Activated T-cell treated with anti-CD3 and anti-CD28 coated beads for 24 hours (primary cell): ENCODE data around the gene CTXN1.
"Not testable (repeated sequence)": the region's sequence is repeated elsewhere in the genome, so short reads cannot be mapped to it uniquely, and the experiment has no call there.

Experiments used
- DNase-seq: peaks from one replicate; pipeline ENCODE4 v3.0.0-alpha.2; 2020; ENCODE audit warnings: low read depth

Gene CTXN1

GRCh38 chr19:7925171-7925851 lies 624 bp downstream of the CTXN1 start:
- DNase-seq, result peak; percentile 64

GRCh38 chr19:7924651-7925170 lies 1.2 kb downstream of the CTXN1 start:
- DNase-seq, result no peak

- DNase-seq, result no peak
These were observed 1.7 kb downstream of the CTXN1 start for GRCh38 chr19:7924241-7924640.

DNA sequence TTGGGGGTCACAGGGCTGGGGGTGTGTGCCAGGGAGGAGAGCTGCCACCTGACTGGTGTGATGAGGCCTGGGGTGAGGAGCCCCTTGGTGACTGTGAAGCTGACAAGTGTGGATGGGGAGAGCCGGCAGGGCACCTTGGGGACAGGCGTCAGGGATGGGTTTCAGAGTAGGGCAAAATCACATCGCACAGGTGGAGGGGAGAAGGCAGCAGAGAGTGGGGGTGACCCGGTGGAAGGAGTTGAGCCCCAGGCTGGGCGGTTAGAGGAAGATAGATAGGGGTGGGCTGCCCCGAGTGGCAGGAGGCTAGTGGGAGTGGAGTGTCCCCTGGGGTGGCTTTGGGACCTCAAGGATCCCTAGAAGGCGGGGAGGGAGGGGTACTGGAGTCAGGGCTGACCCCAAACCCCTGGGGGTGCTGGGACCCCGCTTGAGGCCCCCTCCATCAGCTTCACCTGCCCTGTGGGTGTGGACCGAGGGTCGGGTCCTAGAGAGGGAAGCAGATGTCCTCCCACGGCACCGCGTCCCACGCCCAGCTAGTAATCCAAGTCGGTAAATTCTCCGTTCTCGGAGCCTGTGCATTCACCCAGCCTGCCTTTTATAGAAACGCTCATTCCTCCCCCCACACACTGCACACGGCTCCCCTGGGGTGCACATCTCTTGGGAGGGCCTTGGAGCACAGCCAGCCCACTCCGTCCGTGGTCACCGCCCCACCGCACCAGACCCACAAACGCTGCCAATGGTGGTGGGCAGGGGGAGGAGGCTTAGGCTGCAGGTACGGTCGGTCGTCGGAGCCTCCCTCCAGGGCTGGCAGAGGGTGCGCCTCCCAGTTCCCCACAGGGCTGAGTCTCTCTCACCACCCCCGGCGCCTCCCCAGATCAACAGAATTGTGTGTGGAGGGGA lies 2.4 kb downstream of the CTXN1 start:
- no peak for DNase-seq

DNA sequence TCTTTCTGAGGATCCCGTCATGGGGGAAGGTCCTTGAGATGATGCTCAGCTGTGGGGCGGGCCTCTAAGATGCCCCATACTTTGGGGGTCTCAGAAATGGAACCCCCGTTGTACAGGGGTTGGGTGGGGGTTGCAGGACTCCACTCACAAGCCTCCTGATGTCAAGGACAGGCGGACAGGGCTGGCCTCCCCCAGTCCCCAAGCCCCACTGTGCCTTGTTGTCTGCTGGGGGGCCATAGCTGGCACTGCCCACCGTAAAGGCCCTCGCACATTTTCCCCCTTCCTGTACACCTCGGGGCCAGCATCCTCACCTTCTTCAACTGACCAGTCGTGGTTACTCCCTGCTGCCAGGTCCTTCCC lies 3.1 kb downstream of the CTXN1 start:
- no peak for DNase-seq

- DNase-seq, result no peak
These were observed 3.7 kb downstream of the CTXN1 start for GRCh38 chr19:7921967-7922835.

- DNase-seq, result no peak
These were observed 4.5 kb downstream of the CTXN1 start for GRCh38 chr19:7921302-7921966.

DNA sequence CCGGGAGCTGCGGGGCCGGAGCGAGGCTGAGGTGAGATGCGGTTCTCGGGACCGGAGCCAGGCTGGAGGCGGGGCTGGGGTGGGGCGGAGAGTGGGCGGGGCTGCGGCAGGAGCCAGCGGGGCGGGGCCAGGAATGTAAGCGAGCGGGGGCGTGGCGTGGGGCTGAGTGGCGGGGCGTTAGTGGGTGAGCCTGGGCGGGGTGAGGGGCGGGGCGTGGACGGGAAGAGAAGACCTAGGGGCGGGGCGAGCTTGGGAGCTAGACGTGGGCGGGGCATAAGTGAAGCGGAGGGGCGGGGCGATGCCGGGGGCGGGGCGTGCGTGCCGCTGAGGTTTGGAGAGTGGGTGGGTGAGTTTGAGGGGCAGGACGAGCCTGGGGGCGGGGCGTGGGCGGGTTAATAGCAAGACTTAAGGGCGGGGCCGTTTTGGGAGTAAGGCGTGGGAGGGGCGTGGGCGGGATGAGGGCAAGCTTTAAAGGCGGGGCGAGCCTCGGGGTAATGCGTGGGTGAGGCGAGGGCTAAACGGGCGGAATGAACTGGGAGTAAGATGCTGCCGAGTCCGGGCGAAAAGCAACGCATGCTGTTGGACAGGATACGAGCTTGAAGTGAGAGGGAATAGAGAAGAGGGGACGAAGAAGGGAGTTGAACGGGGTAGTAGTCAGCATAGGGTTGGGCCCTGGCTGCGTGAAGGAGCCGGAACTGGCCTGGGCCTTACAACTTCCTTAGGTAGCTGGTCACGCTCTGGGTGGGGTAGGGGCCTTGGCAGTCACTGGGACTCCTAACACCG lies 5.2 kb downstream of the CTXN1 start:
- peak; percentile 97 for DNase-seq

DNA sequence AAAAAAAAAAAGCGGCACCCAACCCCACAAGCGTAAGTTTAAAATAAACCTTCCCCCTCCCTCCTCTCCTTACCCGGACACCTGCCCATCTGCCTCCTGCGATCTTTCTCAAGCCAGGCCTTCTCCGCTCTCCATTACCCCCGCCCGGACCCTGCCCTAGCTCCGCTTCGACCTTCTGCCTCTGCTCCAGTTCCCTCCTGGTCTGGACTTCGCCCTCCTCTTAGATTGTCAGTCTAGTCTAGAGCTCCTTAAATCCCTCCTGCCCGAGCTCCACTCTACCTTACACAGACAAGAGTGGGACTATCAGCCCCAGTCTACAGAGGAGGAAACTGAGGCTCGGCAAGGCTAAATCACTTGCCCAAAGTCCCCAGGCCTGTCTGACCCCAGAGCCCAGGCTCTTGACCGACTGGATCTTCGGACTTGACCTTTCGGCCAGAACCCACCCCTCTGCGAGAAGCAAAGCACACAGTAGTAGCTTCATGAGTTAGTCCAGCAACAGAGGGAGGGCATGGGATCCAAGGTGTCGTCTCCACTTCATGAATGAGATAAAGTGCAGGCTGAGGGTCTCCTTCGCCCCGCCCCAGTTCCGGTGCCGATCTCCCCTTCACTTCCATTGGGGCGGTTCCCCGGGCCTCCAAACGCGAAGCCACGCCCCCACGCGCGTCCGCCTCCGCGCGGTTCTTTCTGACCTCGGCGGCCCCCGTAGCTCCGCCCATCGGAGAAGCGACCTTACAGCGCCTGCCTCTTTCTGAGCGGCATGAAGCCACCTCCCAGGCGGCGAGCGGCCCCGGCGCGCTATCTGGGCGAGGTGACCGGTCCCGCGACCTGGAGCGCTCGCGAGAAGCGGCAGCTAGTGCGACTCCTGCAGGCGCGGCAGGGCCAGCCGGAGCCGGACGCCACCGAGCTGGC lies 6.1 kb downstream of the CTXN1 start, which contains the start of gene SNAPC2:
SNAPC2 (plus strand) TSS at position 729 of the 909 bp plus-strand sequence; CDS start at position 758, 29 bp downstream.
- DNase-seq, result peak; percentile 95

DNA sequence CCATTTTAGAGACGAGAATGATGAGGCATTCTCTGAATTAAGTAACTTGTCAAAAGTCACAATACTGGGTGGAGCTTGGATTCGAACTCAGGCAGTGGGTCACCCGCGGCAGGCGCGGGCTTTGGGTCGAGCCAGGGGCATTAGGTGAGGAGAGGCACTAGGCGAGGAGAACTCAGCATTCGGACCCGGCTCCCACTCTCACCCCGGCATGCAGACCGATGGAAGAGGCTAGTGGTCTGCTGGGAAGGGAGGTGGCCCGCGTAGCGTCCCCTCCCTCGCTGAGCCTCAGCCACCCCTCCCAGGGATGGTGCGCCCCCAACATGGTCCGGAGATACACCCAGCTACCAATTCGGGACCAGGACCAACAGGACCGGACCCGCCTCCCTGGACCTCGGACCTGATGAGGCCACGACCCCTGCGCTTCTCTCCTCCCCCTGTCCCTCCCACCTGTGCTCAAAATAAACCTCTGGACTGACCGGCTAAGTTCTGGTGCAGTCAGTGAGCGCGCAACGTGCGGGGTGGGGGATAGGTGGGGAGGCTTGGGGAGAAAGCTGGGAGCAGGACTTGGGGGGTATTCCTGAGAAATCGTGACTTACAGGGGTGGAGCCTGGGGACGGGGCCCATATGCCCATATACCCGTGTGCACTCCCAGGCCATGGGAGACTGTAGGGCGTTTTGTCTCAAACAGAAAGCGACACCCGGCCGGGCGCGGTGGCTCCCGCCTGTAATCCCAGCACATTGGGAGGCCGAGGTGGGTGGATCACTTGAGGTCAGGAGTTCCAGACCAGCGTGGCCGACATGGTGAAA lies 7.1 kb downstream of the CTXN1 start:
- no peak for DNase-seq

DNA sequence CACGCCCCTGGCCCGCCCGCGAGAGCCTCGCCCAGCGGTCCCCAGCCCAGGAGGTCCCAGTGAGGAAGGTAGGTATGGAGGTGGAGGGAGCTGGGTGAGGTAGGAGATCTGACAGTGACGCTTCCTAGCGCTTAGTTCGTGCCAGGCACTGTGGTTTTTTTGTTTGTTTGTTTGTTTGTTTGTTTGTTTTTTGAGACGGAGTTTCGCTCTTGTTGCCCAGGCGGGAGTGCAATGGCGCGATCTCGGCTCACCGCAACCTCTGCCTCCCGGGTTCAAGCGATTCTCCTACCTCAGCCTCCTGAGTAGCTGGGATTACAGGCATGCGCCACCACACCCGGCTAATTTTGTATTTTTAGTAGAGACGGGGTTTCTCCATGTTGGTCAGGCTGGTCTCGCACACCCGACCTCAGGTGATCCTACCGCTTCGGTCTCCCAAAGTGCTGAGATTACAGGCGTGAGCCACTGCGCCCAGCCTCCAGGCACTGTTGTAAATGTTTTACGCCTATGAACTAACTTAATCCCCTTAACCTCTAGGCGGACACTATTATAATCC lies 7.8 kb downstream of the CTXN1 start:
- not testable (repeated sequence) for DNase-seq

- peak; percentile 45 for DNase-seq
These were observed 8.5 kb downstream of the CTXN1 start for GRCh38 chr19:7917267-7918061.

DNA sequence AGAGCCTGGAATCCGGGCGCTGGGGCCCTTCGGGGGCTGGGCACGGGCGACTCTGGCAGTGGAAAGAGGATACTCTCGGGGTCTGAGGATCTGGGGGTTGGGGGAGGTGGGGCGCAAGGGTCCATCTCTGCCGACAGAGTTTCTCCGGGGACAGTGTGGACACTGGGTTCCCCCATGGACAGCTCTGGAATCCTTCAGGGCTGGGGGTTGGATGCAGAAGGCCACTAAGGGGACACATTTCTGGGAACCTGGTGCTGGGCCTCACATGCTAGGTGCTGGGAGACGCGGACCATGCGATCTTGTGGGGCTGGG lies 9.0 kb downstream of the CTXN1 start:
- DNase-seq, result no peak

GRCh38 chr19:7916103-7916954 lies 9.6 kb downstream of the CTXN1 start:
- DNase-seq, result peak; percentile 46

DNA sequence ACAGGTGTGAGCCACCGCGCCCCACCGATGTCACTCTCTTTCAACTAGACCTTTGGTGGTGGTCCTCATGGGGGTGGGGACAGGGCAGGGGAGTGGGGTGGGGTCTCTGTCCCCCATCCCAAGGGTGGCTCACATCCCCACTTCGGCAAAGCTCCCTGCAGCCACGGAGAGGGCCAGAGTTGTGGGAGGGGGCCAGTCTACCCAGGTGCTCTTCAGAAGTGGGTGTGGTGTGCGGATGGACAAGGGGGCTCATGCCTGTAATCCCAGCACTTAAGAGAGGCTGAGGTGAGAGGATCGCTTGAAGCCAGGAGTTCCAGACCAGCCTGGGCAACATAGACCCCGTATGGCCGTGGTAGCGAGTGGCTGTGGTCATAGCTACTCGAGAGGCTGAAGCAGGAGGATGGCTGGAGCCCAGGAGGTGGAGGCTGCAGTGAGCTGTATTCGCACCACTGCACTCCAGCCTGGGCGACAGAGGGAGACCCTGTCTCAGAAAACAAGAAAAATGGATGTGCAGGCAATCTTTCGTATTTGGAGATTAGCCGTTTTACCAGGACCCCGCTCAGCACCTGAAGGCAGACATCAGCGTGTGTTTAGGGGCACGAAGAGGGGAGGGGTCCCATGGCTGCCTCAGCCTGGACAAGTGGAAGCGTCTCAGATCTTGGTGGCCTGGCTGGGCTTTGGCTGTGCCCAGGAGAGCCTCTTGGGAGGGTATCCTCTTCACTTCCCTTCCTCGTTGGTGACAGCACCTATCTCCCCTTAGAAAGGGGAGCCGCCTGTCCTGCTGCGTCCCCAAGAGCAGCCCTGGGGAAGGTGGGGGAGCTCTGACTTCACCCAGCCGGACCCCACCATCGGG lies 10.5 kb downstream of the CTXN1 start:
- no peak for DNase-seq

GRCh38 chr19:7914598-7915045 lies 11.3 kb downstream of the CTXN1 start, which contains the start of gene TGFBR3L:
TSS of gene TGFBR3L (plus strand) at chr19:7914830.
- no peak for DNase-seq
